GM18867 (cell line): ENCODE measurements around the gene CACNG4.

ENCODE experiments used
- ATAC-seq: cut with Tn5 transposase; IDR thresholded peaks from one replicate; pipeline ENCODE4 v1.9.1; 2021; ENCODE audit warnings: mild to moderate bottlenecking, moderate library complexity; ENCODE audit not compliant: unreplicated experiment

CACNG4 gene

DNA sequence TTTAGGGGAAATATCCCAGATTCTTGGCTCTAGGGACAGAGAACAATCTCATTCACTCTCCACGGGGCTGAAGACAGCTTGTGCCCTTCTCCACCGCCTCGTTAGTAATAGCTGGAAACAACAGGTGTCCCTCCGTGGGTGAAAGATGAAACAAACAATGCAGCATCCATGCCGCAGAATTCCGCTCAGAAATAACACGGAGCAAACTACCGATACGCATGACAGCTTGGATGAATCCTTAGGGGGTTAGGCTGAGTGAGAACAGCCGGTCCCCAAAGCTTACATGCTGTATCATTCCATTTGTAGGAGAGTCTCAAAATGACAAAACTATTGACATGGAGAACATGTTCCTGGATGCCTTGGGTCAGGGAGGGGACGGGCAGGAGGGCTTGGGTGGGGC is 50.5 kb downstream of the CACNG4 start:
- ATAC-seq: no peak

DNA sequence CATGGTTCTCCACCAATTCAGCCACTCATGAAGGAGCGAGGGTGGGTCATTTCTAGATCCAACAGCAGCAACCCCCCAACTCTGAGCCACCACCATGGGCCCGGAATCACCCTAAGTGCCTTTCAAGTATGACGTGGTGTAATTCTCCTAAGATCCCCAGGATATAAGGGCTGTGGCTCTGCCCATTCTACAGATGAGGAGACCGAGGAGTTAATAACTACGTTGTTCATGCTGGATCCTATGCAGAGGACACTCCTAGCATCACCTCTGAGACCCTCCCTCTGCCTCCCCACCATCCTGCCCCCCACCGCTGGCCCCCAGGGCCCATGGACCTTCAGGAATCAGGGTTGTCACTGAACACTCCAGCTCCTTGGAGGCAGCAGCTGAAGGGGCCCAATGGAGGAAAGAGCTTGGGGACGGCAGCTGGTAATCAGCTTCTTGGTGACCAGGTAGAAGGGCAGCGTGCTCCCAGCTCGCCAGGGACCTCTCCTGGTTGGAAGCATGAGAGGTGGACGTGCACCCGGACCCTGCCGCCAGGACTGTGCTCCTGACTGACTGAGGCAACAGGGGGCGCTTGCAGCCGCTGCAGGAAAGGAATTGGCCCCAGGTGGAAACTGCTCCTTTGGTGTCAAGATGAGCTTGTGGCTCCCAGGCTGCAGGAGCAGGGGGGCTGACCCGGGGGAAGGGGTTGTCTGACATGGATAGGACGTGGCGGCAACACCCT is 51.7 kb downstream of the CACNG4 start:
- no peak for ATAC-seq

GRCh38 chr17:67017910-67018309 is 53.4 kb downstream of the CACNG4 start:
- ATAC-seq: no peak

GRCh38 chr17:67018471-67019434 is 54.2 kb downstream of the CACNG4 start:
- no peak for ATAC-seq

DNA sequence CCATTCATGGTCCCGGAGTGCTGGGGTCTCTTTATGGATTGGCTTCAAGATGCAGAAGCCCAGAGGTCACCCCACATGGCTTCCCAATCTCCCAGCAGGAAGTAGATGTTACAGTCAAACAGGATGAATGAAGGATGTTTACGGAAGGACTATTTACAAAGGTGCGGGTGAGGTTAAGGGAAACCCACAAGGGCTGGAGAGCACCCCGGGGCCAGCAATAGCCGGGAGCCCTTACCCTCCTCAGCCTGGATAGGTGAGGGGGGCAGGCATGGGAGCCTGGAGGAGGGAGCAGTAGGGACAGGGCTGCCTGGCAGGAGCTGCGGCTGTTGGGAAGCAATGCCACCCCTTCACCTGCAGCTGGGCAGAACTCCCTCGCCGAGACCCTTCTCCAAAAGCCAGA is 55.3 kb downstream of the CACNG4 start:
- no peak for ATAC-seq

- ATAC-seq: no peak
Measured at GRCh38 chr17:67020293-67020766, 55.8 kb downstream of the CACNG4 start.

DNA sequence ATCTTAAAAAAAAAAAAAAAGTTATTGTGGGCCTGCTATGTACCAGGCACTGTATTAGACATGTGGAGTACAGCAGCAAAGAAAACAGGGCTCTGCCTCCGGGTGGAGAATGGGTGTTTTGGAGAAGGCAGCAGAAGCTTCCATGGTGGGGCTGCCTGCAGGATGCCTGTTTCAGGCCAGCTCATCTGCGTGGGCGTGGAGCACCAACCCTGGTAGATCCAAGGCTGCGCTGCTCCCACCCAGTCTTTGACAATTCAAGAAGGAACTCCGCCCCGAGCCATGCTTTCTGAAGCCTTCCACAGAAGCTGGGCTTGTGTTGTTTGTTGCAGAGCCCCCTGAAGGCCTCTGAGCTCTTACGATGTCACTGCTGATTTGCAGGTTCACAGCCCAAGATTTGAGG is 56.7 kb downstream of the CACNG4 start:
- ATAC-seq: no peak

DNA sequence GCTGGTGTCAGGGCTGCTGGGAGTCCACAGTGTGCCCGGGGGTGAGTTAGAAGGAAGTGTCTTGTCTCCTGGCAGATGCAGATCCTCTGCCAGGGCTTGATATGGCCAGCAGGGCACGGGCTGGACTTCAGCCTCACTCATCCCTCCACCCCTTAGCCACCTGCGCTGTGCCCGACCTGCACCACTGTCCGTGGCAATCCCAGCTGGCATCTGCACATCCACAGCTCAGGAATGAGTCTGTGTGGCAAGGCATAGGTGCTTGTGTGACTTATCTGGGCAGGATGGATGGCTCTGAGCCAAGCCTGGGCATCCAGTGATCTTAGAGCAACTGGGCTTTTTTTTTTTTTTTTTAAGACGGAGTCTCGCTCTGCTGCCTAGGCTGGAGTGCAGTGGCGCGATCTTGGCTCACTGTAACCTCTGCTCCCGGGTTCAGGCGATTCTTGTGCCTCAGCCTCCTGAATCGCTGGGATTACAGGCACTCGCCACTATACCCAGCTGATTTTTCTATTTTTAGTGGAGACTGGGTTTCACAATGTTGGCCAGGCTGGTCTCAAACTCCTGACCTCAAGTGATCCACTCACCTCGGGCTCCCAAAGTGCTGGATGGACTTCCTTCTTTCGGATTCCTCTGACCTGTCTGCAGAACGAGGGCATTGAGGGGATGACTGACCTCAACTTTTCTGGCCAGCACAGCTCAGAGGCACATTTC is 57.4 kb downstream of the CACNG4 start:
- ATAC-seq: no peak

DNA sequence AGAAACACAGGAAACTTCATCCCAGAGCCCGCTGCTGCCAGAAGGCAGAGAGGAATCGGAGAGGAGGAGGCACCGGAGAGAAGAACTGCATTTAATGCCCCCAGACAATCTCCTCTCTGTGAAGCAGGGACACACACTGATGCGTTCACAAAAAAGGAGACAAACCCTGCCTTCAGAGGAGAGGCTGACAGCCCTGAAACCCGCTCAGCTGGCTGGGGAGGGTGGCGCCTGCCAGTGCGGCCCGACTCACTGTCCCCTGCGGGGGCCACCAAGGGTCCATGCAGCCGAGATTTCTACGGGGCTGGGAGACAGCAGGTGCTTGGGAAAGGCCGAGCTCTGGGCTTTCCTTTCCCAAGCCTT is 57.9 kb downstream of the CACNG4 start:
- no peak for ATAC-seq

GRCh38 chr17:67024736-67025135 is 60.2 kb downstream of the CACNG4 start:
- ATAC-seq: no peak

DNA sequence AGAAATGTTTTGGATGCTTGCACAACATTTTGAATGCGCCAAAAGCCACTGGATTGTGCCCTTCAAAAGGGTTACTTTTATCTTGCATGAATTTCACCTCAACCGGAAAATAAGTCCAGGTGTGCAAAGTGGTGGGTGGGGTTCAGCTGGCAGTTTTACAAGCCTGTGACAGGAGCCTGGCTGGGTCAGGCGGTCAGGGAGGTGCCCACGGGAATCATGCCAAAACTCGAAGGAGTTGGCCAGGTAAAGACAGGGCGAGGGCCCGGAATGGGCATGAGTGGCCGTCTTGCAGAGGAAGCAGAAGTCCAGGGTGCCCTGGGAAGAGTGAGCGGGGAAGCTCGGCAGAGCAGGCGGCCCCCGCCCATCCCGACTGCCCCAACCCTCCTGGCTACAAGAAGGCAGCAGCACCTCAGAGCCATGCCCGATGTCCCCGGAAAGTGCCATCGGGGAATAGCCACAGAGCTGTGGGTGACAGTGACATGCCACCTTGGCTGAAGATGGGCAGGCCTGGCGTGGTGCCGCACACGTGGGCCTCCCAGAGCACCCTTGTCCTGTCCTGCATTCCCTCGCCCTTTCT is 60.8 kb downstream of the CACNG4 start:
- no peak for ATAC-seq

DNA sequence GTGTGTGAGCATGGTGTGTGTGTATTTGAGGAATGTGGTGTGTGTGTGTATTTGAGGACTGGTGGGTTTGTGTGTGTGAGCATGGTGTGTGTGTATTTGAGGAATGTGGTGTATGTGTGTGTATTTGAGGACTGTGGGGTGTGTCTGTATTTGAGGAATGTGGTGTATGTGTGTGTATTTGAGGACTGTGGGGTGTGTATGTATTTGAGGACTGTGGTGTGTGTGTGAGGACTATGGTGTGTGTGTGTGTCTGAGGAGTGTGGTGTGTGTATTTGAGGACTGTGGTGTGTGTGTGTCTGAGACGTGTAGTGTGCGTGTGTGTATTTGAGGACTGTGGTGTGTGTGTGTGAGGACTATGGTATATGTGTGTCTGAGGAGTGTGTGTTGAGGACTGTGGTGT is 61.8 kb downstream of the CACNG4 start:
- no peak for ATAC-seq

DNA sequence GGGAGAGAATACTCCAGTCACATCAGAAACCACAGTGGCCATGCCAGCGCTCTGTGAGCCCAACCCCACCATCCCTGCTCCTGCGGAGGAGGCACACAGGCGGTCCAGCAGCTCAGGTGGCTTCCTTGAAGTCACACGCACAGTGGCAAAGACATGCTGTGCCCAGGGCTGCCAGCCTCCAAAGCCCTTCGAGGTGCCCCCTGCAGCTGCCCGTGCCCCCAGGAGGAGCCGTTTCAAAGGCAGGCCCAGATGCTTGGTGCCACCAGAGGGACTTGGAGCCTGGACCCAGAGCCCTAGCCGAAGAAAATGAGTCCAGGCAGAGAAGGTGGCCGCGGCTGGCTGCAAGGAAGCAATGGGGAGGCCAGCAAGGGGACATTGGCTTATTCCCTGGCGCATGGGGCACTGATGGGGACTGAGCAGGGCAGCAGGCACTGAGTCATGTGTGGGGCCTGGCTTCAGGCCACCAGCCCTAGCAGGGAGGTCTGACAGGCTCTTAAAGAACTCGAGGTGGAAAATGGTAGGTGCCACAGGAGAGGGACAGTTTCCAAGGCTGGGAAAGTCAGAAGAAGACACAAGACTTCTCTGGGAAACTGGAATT is 62.6 kb downstream of the CACNG4 start:
- no peak for ATAC-seq

GRCh38 chr17:67030641-67031040 is 66.1 kb downstream of the CACNG4 start:
- ATAC-seq: no peak

GRCh38 chr17:67032382-67032781 is 67.9 kb downstream of the CACNG4 start:
- no peak for ATAC-seq

DNA sequence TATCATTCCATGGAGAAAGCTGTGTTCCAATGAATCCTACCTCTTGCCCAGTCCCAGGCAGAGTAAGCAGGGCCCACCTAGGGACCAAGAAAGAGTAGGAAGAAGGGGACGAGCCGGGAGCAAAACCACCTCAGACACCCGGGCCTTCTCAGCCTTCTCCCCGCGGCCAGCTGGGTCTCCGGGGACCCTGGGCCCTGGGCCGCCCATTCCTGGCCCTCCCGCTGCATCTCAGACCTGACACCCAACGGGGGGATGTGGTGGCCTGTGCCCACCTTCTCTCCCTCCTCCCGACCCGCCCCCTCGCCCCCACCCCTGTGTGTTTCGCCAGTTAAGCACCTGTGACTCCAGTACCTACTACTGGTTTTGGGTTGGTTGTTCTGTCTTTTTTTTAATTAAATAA is 68.5 kb downstream of the CACNG4 start:
- ATAC-seq: no peak

- ATAC-seq: no peak
Measured at GRCh38 chr17:67033613-67034012, 69.1 kb downstream of the CACNG4 start.

GRCh38 chr17:67035131-67036083 is 70.9 kb downstream of the CACNG4 start:
- peak; percentile 77 for ATAC-seq

- no peak for ATAC-seq
Measured at GRCh38 chr17:67038861-67039365, 74.4 kb downstream of the CACNG4 start.
